HG03520 (cell line): ENCODE results near the gene C1QTNF6.
"Not testable (repeated sequence)": the region's sequence is repeated elsewhere in the genome, so short reads cannot be mapped to it uniquely, and the experiment has no call there.

Experiments used
- ATAC-seq: cut with Tn5 transposase; IDR thresholded peaks from one replicate; pipeline ENCODE4 v1.9.1; 2021; ENCODE audit warnings: mild to moderate bottlenecking, moderate library complexity; ENCODE audit not compliant: unreplicated experiment

C1QTNF6 gene

GRCh38 chr22:37187891-37188761 lies at the start of gene C1QTNF6:
TSS of gene C1QTNF6 (minus strand) at chr22:37188247. CDS start at chr22:37188213, 34 bp downstream.
- ATAC-seq, result no peak

GRCh38 chr22:37235897-37236607 lies 48.0 kb upstream of the C1QTNF6 start:
- no peak for ATAC-seq

GRCh38 chr22:37234736-37235711 lies 47.0 kb upstream of the C1QTNF6 start:
- no peak for ATAC-seq

GRCh38 chr22:37233751-37234631 lies 45.9 kb upstream of the C1QTNF6 start:
- ATAC-seq, result no peak

- ATAC-seq, result not testable (repeated sequence)
Measured at GRCh38 chr22:37233371-37233750, 45.3 kb upstream of the C1QTNF6 start.

- no peak for ATAC-seq
Measured at GRCh38 chr22:37232140-37232998, 44.3 kb upstream of the C1QTNF6 start.

- no peak for ATAC-seq
Measured at GRCh38 chr22:37231406-37232139, 43.5 kb upstream of the C1QTNF6 start.

- peak; percentile 42 for ATAC-seq
Measured at GRCh38 chr22:37230673-37231405, 42.8 kb upstream of the C1QTNF6 start.

GRCh38 chr22:37229805-37230672 lies 42.0 kb upstream of the C1QTNF6 start:
- ATAC-seq, result no peak

GRCh38 chr22:37229012-37229804 lies 41.2 kb upstream of the C1QTNF6 start:
- ATAC-seq, result no peak

GRCh38 chr22:37228106-37229011 lies 40.3 kb upstream of the C1QTNF6 start:
- ATAC-seq, result no peak

- no peak for ATAC-seq
Measured at GRCh38 chr22:37226514-37226913, 38.5 kb upstream of the C1QTNF6 start.

- ATAC-seq, result no peak
Measured at GRCh38 chr22:37226087-37226486, 38.0 kb upstream of the C1QTNF6 start.

- ATAC-seq, result no peak
Measured at GRCh38 chr22:37225481-37225880, 37.4 kb upstream of the C1QTNF6 start.
